Melanocyte of skin (primary cell): ENCODE results near the gene FERMT1. TPM values are rescaled to one million over a fixed set of nuclear protein-coding genes. Genes with fewer than 3 reads are reported as not detected.

Experiments used
- total RNA-seq, 2 donors: library from RNA; depleted of rRNA; stranded (reverse); fragments of >200 nt; gene quantifications; 2 replicates each; pipeline ENCODE4 v1.2.3, GENCODE V29; 2012

The FERMT1 gene
- under 1 TPM in 1 of 2 donors, not detected in 1; under 0.01 TPM for total RNA-seq

GRCh38 chr20:6122873-6123648, at the start of gene FERMT1:
Gene FERMT1 (minus strand): TSS chr20:6123030. CDS start chr20:6119554, 3,476 bp downstream.

GRCh38 chr20:6053776-6054688, 68.8 kb downstream of the FERMT1 start, which contains the start of gene LRRN4:
Gene LRRN4 (minus strand): TSS chr20:6054060. CDS start chr20:6052799, 1,261 bp downstream.

Other genes with a start within 250 kb of the FERMT1 start
- gene CHGB, start 211.5 kb downstream of the FERMT1 start, total RNA-seq, result under 1 TPM in 1 of 2 donors, not detected in 1; 0.34 TPM
- gene TRMT6, start 172.5 kb downstream of the FERMT1 start, total RNA-seq, result 10 to 100 TPM in 1 of 2 donors, 1 to 10 TPM in 1; 4.5 to 12.3 TPM
- gene MCM8, start 172.4 kb downstream of the FERMT1 start, total RNA-seq, result 10 to 100 TPM in 1 of 2 donors, 1 to 10 TPM in 1; 8.9 to 21.0 TPM
- 10 to 100 TPM; 21.7 to 33.0 TPM for gene CRLS1, start 116.9 kb downstream of the FERMT1 start, total RNA-seq
- not detected for gene LRRN4, start 69.0 kb downstream of the FERMT1 start, total RNA-seq